T-cell (primary cell): Measurements from ENCODE around the gene OAS1. TPM values are rescaled to one million over a fixed set of nuclear protein-coding genes. Genes with fewer than 3 reads are reported as not detected.
"Not testable (repeated sequence)": the region's sequence is repeated elsewhere in the genome, so short reads cannot be mapped to it uniquely, and the experiment has no call there.

Experiments used
- ATAC-seq, 4 experiments: fragments of 200-7000 bp in 3 of 4; fragments of 150-1000 bp in 1 of 4; cut with Tn5 transposase; replicated peaks in 1 of 4; 1 replicate in 3 of 4; 2 replicates in 1 of 4; pipeline ENCODE4 v1.10.0; 2021; ENCODE audit warnings: moderate library complexity in 3 of 4, mild to moderate bottlenecking in 2 of 4, moderate number of reproducible peaks in 1 of 4
- CTCF ChIA-PET, 2 donors: fragments of 300-600 bp; sonication (Branson Sonifier 250); formaldehyde crosslinking; loops; one replicate each; lab custom pipeline; 2022; ENCODE audit warnings: antibody characterized with exemption in 2 of 2; lab: Charles Lee
- POLR2A ChIA-PET, 2 donors: fragments of 300-600 bp; sonication (Branson Sonifier 250); formaldehyde crosslinking; loops; one replicate each; lab custom pipeline; 2022; ENCODE audit warnings: antibody characterized with exemption in 2 of 2; lab: Charles Lee
- DNase-seq, 35 experiments: peaks; one replicate each; pipeline versions ENCODE4 v3.0.0 to v3.0.0-alpha.2; 2013 to 2023
- H3K27ac ChIP-seq: one replicate; pipeline ENCODE4 v1.5.1; 2013; ENCODE audit warnings: low read length
- H3K27me3 ChIP-seq, 2 experiments: replicated peaks in 1 of 2; 1 replicate in 1 of 2; 2 replicates in 1 of 2; pipeline versions ENCODE4 v1.6.1 to v1.7.0; 2013; ENCODE audit warnings: low read length in 1 of 2, mixed read lengths in 1 of 2; ENCODE audit not compliant: control insufficient read depth in 2 of 2, insufficient read depth in 2 of 2; ENCODE audit errors: extremely low read depth in 1 of 2
- H3K36me3 ChIP-seq, 2 donors: 1 replicate in 1 of 2; 2 replicates in 1 of 2; pipeline versions ENCODE4 v1.6.1 to v1.7.0; 2013; ENCODE audit warnings: low read length in 1 of 2; ENCODE audit not compliant: control insufficient read depth in 2 of 2, insufficient read depth in 1 of 2; ENCODE audit errors: extremely low read depth in 1 of 2
- H3K4me1 ChIP-seq, 2 experiments: 1 replicate in 1 of 2; 2 replicates in 1 of 2; pipeline versions ENCODE4 v1.6.1 to v1.7.0; 2013; ENCODE audit warnings: low read length in 2 of 2, mixed read lengths in 1 of 2; ENCODE audit not compliant: insufficient read depth in 2 of 2, control insufficient read depth in 1 of 2; ENCODE audit errors: extremely low read depth in 1 of 2
- H3K4me3 ChIP-seq, 2 donors: 1 replicate in 1 of 2; 2 replicates in 1 of 2; pipeline versions ENCODE4 v1.5.1 to v1.7.0; 2013; ENCODE audit warnings: mild to moderate bottlenecking in 2 of 2, low read length in 1 of 2, moderate library complexity in 1 of 2; ENCODE audit not compliant: control insufficient read depth in 1 of 2; ENCODE audit errors: extremely low read depth in 1 of 2
- H3K9me3 ChIP-seq: 2 replicates; pipeline ENCODE4 v1.7.0; 2013
- H3K27ac Mint-ChIP-seq, 2 donors: one replicate each; pipeline ENCODE4 v1.8.0; 2020 to 2021; ENCODE audit warnings: mild to moderate bottlenecking in 2 of 2, mixed read lengths in 2 of 2
- H3K27me3 Mint-ChIP-seq, 2 donors: one replicate each; pipeline ENCODE4 v1.8.0; 2021 to 2022; ENCODE audit warnings: mixed read lengths in 2 of 2
- H3K36me3 Mint-ChIP-seq: one replicate; pipeline ENCODE4 v1.8.0; 2021; ENCODE audit warnings: mixed read lengths
- H3K4me1 Mint-ChIP-seq, 3 donors: one replicate each; pipeline ENCODE4 v1.8.0; 2020 to 2022; ENCODE audit warnings: mixed read lengths in 3 of 3, mild to moderate bottlenecking in 1 of 3
- H3K4me3 Mint-ChIP-seq, 3 donors: one replicate each; pipeline ENCODE4 v1.8.0; 2020 to 2022; ENCODE audit warnings: mild to moderate bottlenecking in 3 of 3, mixed read lengths in 3 of 3, moderate library complexity in 3 of 3
- H3K9me3 Mint-ChIP-seq, 3 donors: one replicate each; pipeline ENCODE4 v1.8.0; 2020 to 2022; ENCODE audit warnings: mixed read lengths in 3 of 3
- WGBS: methylation state at CpG from one replicate; pipeline ENCODE4 v1.1.5; 2013; ENCODE audit warnings: missing lambda C conversion rate; ENCODE audit not compliant: insufficient coverage; 5-methylcytosine and 5-hydroxymethylcytosine counted together
- total RNA-seq, 35 experiments: library from RNA in 6 of 35; stranded (reverse) in 6 of 35; fragments of 120-200 nt in 1 of 35; gene quantifications; one replicate each; pipeline versions ENCODE4 v1.2.1 to v1.2.4 and lab custom pipeline; 2013 to 2026

Gene OAS1
- total RNA-seq, 5 donors from 2014 or later (not counting 1 experiment from before 2014, with no cell fraction given): 8.5 to 22.9 (median 11.4) TPM

DNA sequence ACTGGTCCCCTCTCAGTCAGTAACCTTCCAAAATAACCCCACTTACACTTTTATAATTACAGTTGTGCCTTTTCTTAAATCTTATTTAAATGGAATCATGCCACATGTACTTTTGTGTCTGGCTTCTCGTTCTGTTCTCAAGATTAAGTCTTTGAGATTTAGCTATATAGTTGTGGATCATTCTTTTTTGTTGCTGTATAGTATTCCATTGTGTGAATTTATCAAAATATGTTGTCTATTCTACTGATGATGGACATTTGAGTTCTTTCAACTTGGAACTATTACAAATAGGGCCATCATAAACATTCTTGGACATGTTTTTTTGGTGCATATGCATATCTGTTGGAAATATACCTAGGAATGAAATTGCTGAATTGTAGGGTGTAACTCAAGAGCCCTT is 40.6 kb downstream of the OAS1 start:
- Mint-ChIP-seq H3K9me3 (peaks cover 0 to 9% (median 0%) of the 10 kb centered on the region in 3 donors), H3K4me3 (no peak overlapping the region), H3K27ac (no peak overlapping the region), H3K4me1 (peaks cover 0 to 4% (median 1%) of the 10 kb centered on the region in 3 donors), H3K36me3 (peaks cover 71% of the 10 kb centered on the region), H3K27me3 (no peaks in the 10 kb centered on the region)
- DNase-seq (no peak), ATAC-seq (no peak)
- Histone ChIP-seq H3K9me3 (no peaks in the 10 kb centered on the region), H3K36me3 (peaks cover 20 to 75% of the 10 kb centered on the region in 2 donors), H3K27ac (no peak overlapping the region), H3K4me3 (no peak overlapping the region), H3K4me1 (no peaks in the 10 kb centered on the region), H3K27me3 (no peaks in the 10 kb centered on the region)
- no CpG with 5 or more reads among the region's 1 CpG for WGBS
- ChIA-PET POLR2A (no interaction called here), CTCF (no interaction called here)

GRCh38 chr12:112947761-112948160 is 41.0 kb downstream of the OAS1 start:
- POLR2A ChIA-PET: no interaction called here
- no peak overlapping the region for H3K4me3 Mint-ChIP-seq
- DNase-seq: no peak
- H3K27ac Mint-ChIP-seq: no peak overlapping the region
- peaks cover 0 to 12% (median 3%) of the 10 kb centered on the region in 3 donors for H3K9me3 Mint-ChIP-seq
- no peak for ATAC-seq
- no peak overlapping the region for H3K27ac ChIP-seq
- H3K36me3 ChIP-seq: peaks cover 20 to 77% of the 10 kb centered on the region in 2 donors
- 97% methylated on average over 5 of the region's 5 CpGs for WGBS
- no peak overlapping the region for H3K4me3 ChIP-seq
- H3K4me1 ChIP-seq: no peaks in the 10 kb centered on the region
- H3K4me1 Mint-ChIP-seq: peaks cover 0 to 4% (median 1%) of the 10 kb centered on the region in 3 donors
- no peaks in the 10 kb centered on the region for H3K27me3 ChIP-seq
- CTCF ChIA-PET: no interaction called here
- peaks cover 75% of the 10 kb centered on the region for H3K36me3 Mint-ChIP-seq
- no peaks in the 10 kb centered on the region for H3K9me3 ChIP-seq
- H3K27me3 Mint-ChIP-seq: no peaks in the 10 kb centered on the region

DNA sequence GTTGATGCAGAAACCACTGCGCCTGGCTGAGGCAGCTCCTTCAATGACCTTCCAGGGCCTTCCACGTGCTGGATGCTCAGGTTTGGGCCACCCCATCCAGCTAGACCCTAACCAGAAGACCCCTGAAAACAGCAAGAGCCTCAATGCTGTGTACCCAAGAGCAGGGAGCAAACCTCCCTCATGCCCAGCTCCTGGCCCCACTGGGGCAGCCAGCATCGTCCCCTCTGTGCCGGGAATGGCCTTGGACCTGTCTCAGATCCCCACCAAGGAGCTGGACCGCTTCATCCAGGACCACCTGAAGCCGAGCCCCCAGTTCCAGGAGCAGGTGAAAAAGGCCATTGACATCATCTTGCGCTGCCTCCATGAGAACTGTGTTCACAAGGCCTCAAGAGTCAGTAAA is 42.0 kb downstream of the OAS1 start:
- H3K27me3 ChIP-seq: no peaks in the 10 kb centered on the region
- POLR2A ChIA-PET: no interaction called here
- H3K27me3 Mint-ChIP-seq: no peaks in the 10 kb centered on the region
- no peak overlapping the region for H3K27ac Mint-ChIP-seq
- no peak for ATAC-seq
- H3K4me1 Mint-ChIP-seq: peaks cover 0 to 4% (median 1%) of the 10 kb centered on the region in 3 donors
- peaks cover 20 to 70% of the 10 kb centered on the region in 2 donors for H3K36me3 ChIP-seq
- no peak overlapping the region for H3K4me3 ChIP-seq
- no peaks in the 10 kb centered on the region for H3K9me3 ChIP-seq
- no peaks in the 10 kb centered on the region for H3K4me1 ChIP-seq
- 93% methylated on average over 7 of the region's 7 CpGs for WGBS
- no peak overlapping the region for H3K27ac ChIP-seq
- H3K9me3 Mint-ChIP-seq: peaks cover 0 to 12% (median 3%) of the 10 kb centered on the region in 3 donors
- no peak overlapping the region for H3K4me3 Mint-ChIP-seq
- no peak for DNase-seq
- CTCF ChIA-PET: interaction anchor here in 1 of 2 donors (0.7 kb wide), 1 partner anchor 39 kb away, joined by 3 read pairs; no protein-coding TSS in a partner anchor
- peaks cover 82% of the 10 kb centered on the region for H3K36me3 Mint-ChIP-seq

DNA sequence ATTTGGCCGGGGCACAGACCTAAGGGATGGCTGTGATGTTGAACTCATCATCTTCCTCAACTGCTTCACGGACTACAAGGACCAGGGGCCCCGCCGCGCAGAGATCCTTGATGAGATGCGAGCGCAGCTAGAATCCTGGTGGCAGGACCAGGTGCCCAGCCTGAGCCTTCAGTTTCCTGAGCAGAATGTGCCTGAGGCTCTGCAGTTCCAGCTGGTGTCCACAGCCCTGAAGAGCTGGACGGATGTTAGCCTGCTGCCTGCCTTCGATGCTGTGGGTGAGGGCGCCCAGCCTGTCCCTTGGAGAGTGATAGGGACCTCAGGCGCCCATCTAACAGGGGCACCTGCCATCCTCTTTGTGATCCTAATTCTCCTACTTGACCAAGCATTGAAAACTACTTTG is 43.9 kb downstream of the OAS1 start:
- H3K4me3 Mint-ChIP-seq: no peak overlapping the region
- whole genome bisulfite sequencing: 96% methylated on average over 8 of the region's 11 CpGs
- H3K4me1 Mint-ChIP-seq: peaks cover 3 to 12% (median 6%) of the 10 kb centered on the region in 3 donors
- DNase-seq (no peak), ATAC-seq (no peak)
- H3K36me3 ChIP-seq: peaks cover 17 to 55% of the 10 kb centered on the region in 2 donors
- no peak overlapping the region for H3K27ac ChIP-seq
- POLR2A ChIA-PET: no interaction called here
- peaks cover 0 to 12% (median 3%) of the 10 kb centered on the region in 3 donors for H3K9me3 Mint-ChIP-seq
- no peaks in the 10 kb centered on the region for H3K27me3 ChIP-seq
- H3K27me3 Mint-ChIP-seq: no peaks in the 10 kb centered on the region
- H3K27ac Mint-ChIP-seq: no peak overlapping the region
- no peaks in the 10 kb centered on the region for H3K9me3 ChIP-seq
- H3K4me3 ChIP-seq: no peak overlapping the region
- H3K36me3 Mint-ChIP-seq: peaks cover 82% of the 10 kb centered on the region
- CTCF ChIA-PET: no interaction called here
- H3K4me1 ChIP-seq: no peaks in the 10 kb centered on the region

DNA sequence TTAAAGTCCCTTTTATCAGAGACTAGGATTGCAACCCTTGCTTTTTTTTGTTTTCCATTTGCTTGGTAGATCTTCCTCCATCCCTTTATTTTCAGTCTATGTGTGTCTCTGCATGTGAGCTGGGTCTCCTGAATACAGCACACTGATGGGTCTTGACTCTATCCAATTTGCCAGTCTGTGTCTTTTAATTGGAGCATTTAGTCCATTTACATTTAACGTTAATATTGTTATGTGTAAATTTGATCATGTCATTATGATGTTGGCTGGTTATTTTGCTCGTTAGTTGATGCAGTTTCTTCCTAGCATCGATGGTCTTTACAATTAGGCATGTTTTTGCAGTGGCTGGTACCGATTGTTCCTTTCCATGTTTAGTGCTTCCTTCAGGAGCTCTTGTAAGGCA is 50.4 kb downstream of the OAS1 start:
- peaks cover 0 to 21% of the 10 kb centered on the region in 2 donors for H3K36me3 ChIP-seq
- DNase-seq: not testable (repeated sequence)

DNA sequence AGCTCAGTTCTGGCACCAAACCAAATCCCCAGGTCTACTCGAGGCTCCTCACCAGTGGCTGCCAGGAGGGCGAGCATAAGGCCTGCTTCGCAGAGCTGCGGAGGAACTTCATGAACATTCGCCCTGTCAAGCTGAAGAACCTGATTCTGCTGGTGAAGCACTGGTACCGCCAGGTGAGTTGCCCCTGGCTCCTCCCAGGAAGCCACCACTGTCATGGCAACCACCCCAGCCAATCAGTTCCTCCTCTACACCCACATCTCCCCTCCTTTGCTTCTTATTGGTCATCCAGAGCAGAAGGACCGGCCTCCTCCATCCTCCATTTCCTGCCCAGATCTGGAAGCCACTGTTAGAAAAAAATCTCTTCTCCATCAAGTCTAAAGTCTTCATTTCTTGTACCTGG is 54.3 kb downstream of the OAS1 start:
- no peak for DNase-seq
- Mint-ChIP-seq H3K27me3 (no peaks in the 10 kb centered on the region), H3K9me3 (peaks cover 0 to 10% (median 0%) of the 10 kb centered on the region in 3 donors), H3K4me3 (no peak overlapping the region), H3K4me1 (peaks cover 17 to 24% (median 17%) of the 10 kb centered on the region in 3 donors), H3K27ac (peak overlapping the region in 1 of 2 donors; percentile 65), H3K36me3 (peaks cover 93% of the 10 kb centered on the region)
- no peak overlapping the region for H3K4me3 ChIP-seq
- H3K27ac ChIP-seq: no peak overlapping the region
- H3K4me1 ChIP-seq: no peaks in the 10 kb centered on the region
- CTCF ChIA-PET: interaction anchor here in 1 of 2 donors (0.7 to 2.1 kb wide), 2 partner anchors 32 to 304 kb away, joined by 4 read pairs; no protein-coding TSS in a partner anchor
- no peaks in the 10 kb centered on the region for H3K27me3 ChIP-seq
- no peaks in the 10 kb centered on the region for H3K9me3 ChIP-seq
- H3K36me3 ChIP-seq: peaks cover 0 to 50% of the 10 kb centered on the region in 2 donors
- peak in 1 of 4 experiments; percentile 35 for ATAC-seq
- POLR2A ChIA-PET: no interaction called here
- WGBS: 91% methylated on average over 6 of the region's 7 CpGs

More for the DNA sequence above, 50.4 kb downstream of the OAS1 start:
- H3K27me3 Mint-ChIP-seq, H3K27ac ChIP-seq, H3K4me3 Mint-ChIP-seq, H3K4me3 ChIP-seq, H3K27ac Mint-ChIP-seq, ATAC-seq, H3K27me3 ChIP-seq, H3K4me1 ChIP-seq, H3K9me3 ChIP-seq, POLR2A ChIA-PET, CTCF ChIA-PET: not testable (repeated sequence)
- peaks cover 23 to 37% (median 27%) of the 10 kb centered on the region in 3 donors for H3K4me1 Mint-ChIP-seq
- H3K36me3 Mint-ChIP-seq: peaks cover 90% of the 10 kb centered on the region
- H3K9me3 Mint-ChIP-seq: peaks cover 0 to 16% (median 3%) of the 10 kb centered on the region in 3 donors
- WGBS: 100% methylated on average over 2 of the region's 4 CpGs
